GM12865 (cell line): ENCODE measurements around the gene ZNF775.

Source experiments
- DNase-seq: peaks from one replicate; pipeline ENCODE4 v3.0.0; 2010; ENCODE audit warnings: low read depth
- H3K4me3 ChIP-seq: 2 replicates; pipeline ENCODE4 v1.5.1; 2011; ENCODE audit warnings: mild to moderate bottlenecking, low read depth, low read length, control low read depth
- CTCF ChIP-seq: IDR thresholded peaks from 2 replicates; pipeline ENCODE4 v1.5.1; 2011; ENCODE audit warnings: low read length, control low read depth, low read depth, inconsistent platforms; ENCODE audit not compliant: insufficient read depth; ENCODE audit errors: missing control alignments

The ZNF775 gene

GRCh38 chr7:150405584-150406311 is 26.6 kb downstream of the ZNF775 start:
- H3K4me3 ChIP-seq = peak overlapping the region; percentile 69
- DNase-seq = peak; percentile 59
- no peak for TF ChIP-seq CTCF

GRCh38 chr7:150406312-150406566 is 27.1 kb downstream of the ZNF775 start:
- peak overlapping the region; percentile 69 for H3K4me3 ChIP-seq
- TF ChIP-seq CTCF = no peak
- DNase-seq = no peak

- peak overlapping the region; percentile 69 for H3K4me3 ChIP-seq
- no peak for TF ChIP-seq CTCF
- peak; percentile 83 for DNase-seq
Observed at GRCh38 chr7:150406567-150407421, 27.7 kb downstream of the ZNF775 start.

GRCh38 chr7:150407588-150408392 is 28.7 kb downstream of the ZNF775 start:
- no peak overlapping the region for H3K4me3 ChIP-seq
- no peak for DNase-seq
- no peak for TF ChIP-seq CTCF

GRCh38 chr7:150408393-150409299 is 29.5 kb downstream of the ZNF775 start:
- peak; percentile 34 for DNase-seq
- no peak overlapping the region for H3K4me3 ChIP-seq
- TF ChIP-seq CTCF = no peak
